Activated T-cell treated with anti-CD3 and anti-CD28 coated beads, Interleukin-2, amount 50 U/mL, for 48 hours (primary cell): ENCODE measurements around the gene CD59.
A peak's percentile ranks its signal among the peaks of the same experiment; 100 is the strongest.

Source experiments
- DNase-seq, 2 experiments: peaks; one replicate each; pipeline ENCODE4 v3.0.0-alpha.2; 2020

Gene CD59

GRCh38 chr11:33736148-33736812 lies at the start of gene CD59:
Gene CD59, minus strand, starts transcription at chr11:33736423. Its CDS starts 13,978 bp downstream, at chr11:33722445.
- peak; percentile 90 to 92 for DNase-seq

GRCh38 chr11:33785609-33786008 lies 49.4 kb upstream of the CD59 start:
- DNase-seq, result no peak

GRCh38 chr11:33779849-33780528 lies 43.8 kb upstream of the CD59 start:
- DNase-seq, result no peak

- DNase-seq, result no peak
Measured at GRCh38 chr11:33778675-33779074, 42.5 kb upstream of the CD59 start.

GRCh38 chr11:33777906-33778305 lies 41.7 kb upstream of the CD59 start:
- no peak for DNase-seq

- DNase-seq, result no peak
Measured at GRCh38 chr11:33775832-33776470, 39.7 kb upstream of the CD59 start.

GRCh38 chr11:33775467-33775807 lies 39.2 kb upstream of the CD59 start:
- no peak for DNase-seq

- DNase-seq, result no peak
Measured at GRCh38 chr11:33774736-33775466, 38.7 kb upstream of the CD59 start.

GRCh38 chr11:33773987-33774735 lies 37.9 kb upstream of the CD59 start, which contains the start of gene FBXO3:
Gene FBXO3, minus strand, starts transcription at chr11:33774520. Its CDS starts 23 bp downstream, at chr11:33774497.
- peak; percentile 85 for DNase-seq

- peak; percentile 32 to 46 for DNase-seq
Measured at GRCh38 chr11:33773404-33773986, 37.3 kb upstream of the CD59 start.

GRCh38 chr11:33772870-33773269 lies 36.6 kb upstream of the CD59 start:
- DNase-seq, result no peak

- no peak for DNase-seq
Measured at GRCh38 chr11:33772300-33772699, 36.1 kb upstream of the CD59 start.

GRCh38 chr11:33770236-33770635 lies 34.0 kb upstream of the CD59 start:
- DNase-seq, result no peak

- no peak for DNase-seq
Measured at GRCh38 chr11:33769542-33769941, 33.3 kb upstream of the CD59 start.

GRCh38 chr11:33767624-33768023 lies 31.4 kb upstream of the CD59 start:
- no peak for DNase-seq

- DNase-seq, result no peak
Measured at GRCh38 chr11:33766085-33766484, 29.9 kb upstream of the CD59 start.

GRCh38 chr11:33761471-33761870 lies 25.2 kb upstream of the CD59 start:
- no peak for DNase-seq

GRCh38 chr11:33753304-33753967 lies 17.2 kb upstream of the CD59 start:
- DNase-seq, result no peak

- DNase-seq, result no peak
Measured at GRCh38 chr11:33751878-33752277, 15.7 kb upstream of the CD59 start.

- DNase-seq, result no peak
Measured at GRCh38 chr11:33747979-33748378, 11.8 kb upstream of the CD59 start.

GRCh38 chr11:33743291-33743690 lies 7.1 kb upstream of the CD59 start:
- DNase-seq, result no peak
